Thyroid gland (tissue), 4 donors: Measurements from ENCODE around the gene POC5. TPM values are rescaled to one million over a fixed set of nuclear protein-coding genes. Genes with fewer than 3 reads are reported as not detected.

Experiments used
- DNase-seq, 2 donors: peaks; one replicate each; pipeline ENCODE4 v3.0.0-alpha.2; 2019
- H3K27ac ChIP-seq, 3 donors: fragments of 200-600 bp; sonication (generic); 1 replicate in 2 of 3; 2 replicates in 1 of 3; pipeline ENCODE4 v1.5.1; 2016 to 2019; ENCODE audit warnings: mild to moderate bottlenecking in 1 of 3, moderate library complexity in 1 of 3
- H3K27me3 ChIP-seq: fragments of 200-600 bp; sonication (generic); one replicate; pipeline ENCODE4 v1.5.1; 2019
- H3K36me3 ChIP-seq, 2 donors: fragments of 200-600 bp; sonication (generic); one replicate each; pipeline ENCODE4 v1.5.1; 2016 to 2019
- H3K4me1 ChIP-seq, 2 donors: fragments of 200-600 bp; sonication (generic); one replicate each; pipeline ENCODE4 v1.5.1; 2017 to 2019
- H3K4me3 ChIP-seq, 3 donors: fragments of 200-600 bp; sonication (generic); replicated peaks in 1 of 3; 1 replicate in 2 of 3; 2 replicates in 1 of 3; pipeline ENCODE4 v1.5.1; 2016; ENCODE audit warnings: mild to moderate bottlenecking in 1 of 3
- H3K9me3 ChIP-seq: fragments of 200-600 bp; sonication (generic); one replicate; pipeline ENCODE4 v1.5.1; 2017
- CTCF ChIP-seq, 6 experiments: fragments of 200-600 bp in 3 of 6; fragments of 450-650 bp in 3 of 6; sonication (generic) in 3 of 6; IDR thresholded peaks; one replicate each; pipeline ENCODE4 v1.5.1; 2016 to 2019; ENCODE audit warnings: antibody characterized with exemption in 6 of 6, mild to moderate bottlenecking in 2 of 6, inconsistent platforms in 1 of 6, moderate library complexity in 1 of 6
- POLR2A ChIP-seq, 2 donors: fragments of 450-650 bp; IDR thresholded peaks; one replicate each; pipeline ENCODE4 v1.6.1; 2017; ENCODE audit warnings: antibody characterized with exemption in 2 of 2, mild to moderate bottlenecking in 2 of 2, moderate library complexity in 1 of 2
- WGBS, 2 donors: methylation state at CpG; one replicate each; pipeline ENCODE4 v1.1.5; 2017; 5-methylcytosine and 5-hydroxymethylcytosine counted together
- intact Hi-C: fragments of 100-400 bp; cut with DNase I; formaldehyde crosslinking; loops from one replicate; pipeline ENCODE4 v1.15.1; 2023
- total RNA-seq, 4 donors: library from RNA; depleted of rRNA; stranded (reverse); fragments of >200 nt; gene quantifications; one replicate each; pipeline ENCODE4 v1.2.3, GENCODE V29; 2016

POC5 gene
- total RNA-seq, 4 donors from 2014 or later: 9.5 to 24.3 (median 14.4) TPM

GRCh38 chr5:75664979-75665378 is 52.3 kb downstream of the POC5 start:
- peak in 1 of 2 donors; percentile 20 for DNase-seq
- WGBS, 2 donors: 57 to 62% methylated on average over 2 of the region's 2 CpGs
- Histone ChIP-seq H3K36me3 (no peaks in the 10 kb centered on the region), H3K4me1 (peaks cover 21 to 29% of the 10 kb centered on the region in 2 donors), H3K27me3 (no peaks in the 10 kb centered on the region), H3K4me3 (no peak overlapping the region), H3K9me3 (no peaks in the 10 kb centered on the region), H3K27ac (peak overlapping the region in 2 of 3 donors; percentile 37 to 39)
- no peak for TF ChIP-seq POLR2A (IDR thresholded peaks at IDR 0.05)
- no peak for TF ChIP-seq CTCF (IDR thresholded peaks at IDR 0.05)
- intact Hi-C loops: no loop called here

GRCh38 chr5:75663579-75664284 is 53.5 kb downstream of the POC5 start:
- TF ChIP-seq POLR2A (IDR thresholded peaks at IDR 0.05): no peak
- no peak for TF ChIP-seq CTCF (IDR thresholded peaks at IDR 0.05)
- 52 to 59% methylated on average over 12 of the region's 12 CpGs for WGBS, 2 donors
- Histone ChIP-seq H3K9me3 (no peaks in the 10 kb centered on the region), H3K36me3 (no peaks in the 10 kb centered on the region), H3K27me3 (no peaks in the 10 kb centered on the region), H3K27ac (peak overlapping the region; percentile 37 to 48 (median 47)), H3K4me1 (peaks cover 17 to 22% of the 10 kb centered on the region in 2 donors), H3K4me3 (no peak overlapping the region)
- intact Hi-C loops: no loop called here
- peak; percentile 61 to 66 for DNase-seq

- Histone ChIP-seq H3K27me3 (no peaks in the 10 kb centered on the region), H3K4me1 (peaks cover 17 to 18% of the 10 kb centered on the region in 2 donors), H3K4me3 (no peak overlapping the region), H3K9me3 (no peaks in the 10 kb centered on the region), H3K27ac (no peak overlapping the region), H3K36me3 (no peaks in the 10 kb centered on the region)
- intact Hi-C loops: no loop called here
- no peak for DNase-seq
- TF ChIP-seq POLR2A (IDR thresholded peaks at IDR 0.05) (no peak), CTCF (IDR thresholded peaks at IDR 0.05) (no peak)
- 90 to 95% methylated on average over 2 of the region's 2 CpGs for WGBS, 2 donors
Measured at GRCh38 chr5:75662061-75662460, 55.2 kb downstream of the POC5 start.

GRCh38 chr5:75660678-75661465 is 56.4 kb downstream of the POC5 start:
- Histone ChIP-seq H3K4me1 (peaks cover 17 to 18% of the 10 kb centered on the region in 2 donors), H3K27ac (no peak overlapping the region), H3K9me3 (no peaks in the 10 kb centered on the region), H3K27me3 (no peaks in the 10 kb centered on the region), H3K4me3 (no peak overlapping the region), H3K36me3 (no peaks in the 10 kb centered on the region)
- no peak for TF ChIP-seq CTCF (IDR thresholded peaks at IDR 0.05)
- no peak for TF ChIP-seq POLR2A (IDR thresholded peaks at IDR 0.05)
- DNase-seq: peak; percentile 20 to 39
- 73 to 83% methylated on average over 16 of the region's 16 CpGs for WGBS, 2 donors
- intact Hi-C loops: no loop called here
